Activated B cell treated with CpG ODN at 0.5 μM for 24 hours (primary cell): Measurements from ENCODE around the gene GBX2. TPM values are rescaled to one million over a fixed set of nuclear protein-coding genes. Genes with fewer than 3 reads are reported as not detected.

Experiments used
- ATAC-seq: fragments of 200-7000 bp; cut with Tn5 transposase; one replicate; pipeline ENCODE4 v1.10.0; 2021; ENCODE audit warnings: low read depth, mild to moderate bottlenecking, moderate library complexity
- CTCF ChIA-PET: fragments of 350-600 bp; sonication (Branson Sonifier 250); formaldehyde crosslinking; loops from one replicate; lab custom pipeline; 2021; ENCODE audit warnings: antibody characterized with exemption; lab: Charles Lee
- POLR2A ChIA-PET: fragments of 350-600 bp; sonication (Branson Sonifier 250); formaldehyde crosslinking; loops from one replicate; lab custom pipeline; 2021; ENCODE audit warnings: antibody characterized with exemption; lab: Charles Lee
- DNase-seq: peaks from one replicate; pipeline ENCODE4 v3.0.0; 2022
- H3K27ac Mint-ChIP-seq: one replicate; pipeline ENCODE4 v1.8.0; 2020; ENCODE audit warnings: mixed read lengths
- H3K27me3 Mint-ChIP-seq: one replicate; pipeline ENCODE4 v1.8.0; 2021; ENCODE audit warnings: mixed read lengths
- H3K36me3 Mint-ChIP-seq: one replicate; pipeline ENCODE4 v1.8.0; 2021; ENCODE audit warnings: low read depth, mixed read lengths
- H3K4me1 Mint-ChIP-seq: one replicate; pipeline ENCODE4 v1.8.0; 2021; ENCODE audit warnings: mixed read lengths
- H3K4me3 Mint-ChIP-seq: one replicate; pipeline ENCODE4 v1.8.0; 2020; ENCODE audit warnings: mild to moderate bottlenecking, mixed read lengths
- H3K9me3 Mint-ChIP-seq: one replicate; pipeline ENCODE4 v1.8.0; 2020; ENCODE audit warnings: mixed read lengths
- intact Hi-C: fragments of 100-400 bp; cut with micrococcal nuclease; formaldehyde crosslinking; loops from one replicate; pipeline ENCODE4 v1.15.1; 2024
- total RNA-seq: library from RNA; stranded (reverse); gene quantifications from 2 replicates; pipeline ENCODE4 v1.2.3, GENCODE V29; 2022
- TF ChIP-seq, protein P1 (sequence below): fragments of 200-600 bp; IDR thresholded peaks from one replicate; pipeline ENCODE4 v1.8.0; 2022; ENCODE audit warnings: antibody characterized with exemption, mild to moderate bottlenecking

Gene GBX2
- total RNA-seq, 1 donor from 2014 or later: not detected

DNA sequence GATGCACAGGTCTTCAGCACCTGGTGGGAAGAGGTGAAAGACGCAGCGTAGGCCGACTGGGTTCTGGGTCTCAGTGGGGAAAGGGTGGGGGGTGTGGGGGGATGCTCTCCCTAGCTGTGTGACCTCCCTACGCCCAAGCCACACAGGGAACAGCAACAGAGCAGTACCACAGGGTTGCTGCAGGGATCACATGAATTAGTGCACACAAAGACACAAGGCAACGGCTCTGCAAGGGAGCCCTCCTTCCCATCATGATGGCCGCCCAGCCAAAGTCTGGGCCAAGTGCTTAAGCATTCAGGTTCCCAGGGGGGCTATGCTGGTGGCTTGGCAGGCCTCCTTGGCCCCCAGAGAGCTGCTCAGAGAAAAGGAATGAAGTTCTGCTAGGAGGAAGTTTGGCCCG, 28.2 kb upstream of the GBX2 start:
- no peaks in the 10 kb centered on the region for H3K27me3 Mint-ChIP-seq
- ATAC-seq: no peak
- DNase-seq: no peak
- no peaks in the 10 kb centered on the region for H3K36me3 Mint-ChIP-seq
- no peak overlapping the region for H3K4me3 Mint-ChIP-seq
- intact Hi-C loops: no loop called here
- ChIA-PET CTCF (no interaction called here), POLR2A (no interaction called here)
- H3K4me1 Mint-ChIP-seq: no peaks in the 10 kb centered on the region
- TF ChIP-seq, protein P1, sequence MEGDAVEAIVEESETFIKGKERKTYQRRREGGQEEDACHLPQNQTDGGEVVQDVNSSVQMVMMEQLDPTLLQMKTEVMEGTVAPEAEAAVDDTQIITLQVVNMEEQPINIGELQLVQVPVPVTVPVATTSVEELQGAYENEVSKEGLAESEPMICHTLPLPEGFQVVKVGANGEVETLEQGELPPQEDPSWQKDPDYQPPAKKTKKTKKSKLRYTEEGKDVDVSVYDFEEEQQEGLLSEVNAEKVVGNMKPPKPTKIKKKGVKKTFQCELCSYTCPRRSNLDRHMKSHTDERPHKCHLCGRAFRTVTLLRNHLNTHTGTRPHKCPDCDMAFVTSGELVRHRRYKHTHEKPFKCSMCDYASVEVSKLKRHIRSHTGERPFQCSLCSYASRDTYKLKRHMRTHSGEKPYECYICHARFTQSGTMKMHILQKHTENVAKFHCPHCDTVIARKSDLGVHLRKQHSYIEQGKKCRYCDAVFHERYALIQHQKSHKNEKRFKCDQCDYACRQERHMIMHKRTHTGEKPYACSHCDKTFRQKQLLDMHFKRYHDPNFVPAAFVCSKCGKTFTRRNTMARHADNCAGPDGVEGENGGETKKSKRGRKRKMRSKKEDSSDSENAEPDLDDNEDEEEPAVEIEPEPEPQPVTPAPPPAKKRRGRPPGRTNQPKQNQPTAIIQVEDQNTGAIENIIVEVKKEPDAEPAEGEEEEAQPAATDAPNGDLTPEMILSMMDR: no peak
- no peaks in the 10 kb centered on the region for H3K9me3 Mint-ChIP-seq
- H3K27ac Mint-ChIP-seq: no peak overlapping the region

DNA sequence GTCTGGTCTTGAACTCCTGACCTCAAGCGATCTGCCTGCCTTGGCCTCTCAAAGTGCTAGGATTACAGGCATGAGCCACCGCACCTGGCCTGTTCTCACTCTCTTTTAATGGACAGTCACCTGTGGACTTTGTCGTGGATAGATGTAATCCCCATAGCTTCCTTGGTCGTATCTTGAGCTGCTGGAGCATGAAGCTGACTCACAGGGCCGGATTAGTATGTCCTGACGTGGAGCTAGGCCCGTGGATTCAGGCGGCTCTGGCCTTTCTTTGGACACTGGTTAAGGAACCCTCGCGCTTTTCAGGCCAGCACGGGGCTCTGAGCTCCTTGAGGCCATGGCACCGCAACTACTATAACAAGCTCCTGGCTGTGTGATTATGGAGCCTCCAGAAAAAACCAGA, 27.5 kb upstream of the GBX2 start:
- H3K36me3 Mint-ChIP-seq: no peaks in the 10 kb centered on the region
- POLR2A ChIA-PET: no interaction called here
- DNase-seq (no peak), ATAC-seq (no peak)
- CTCF ChIA-PET: no interaction called here
- intact Hi-C loops: no loop called here
- no peak overlapping the region for H3K4me3 Mint-ChIP-seq
- H3K27me3 Mint-ChIP-seq: no peaks in the 10 kb centered on the region
- H3K27ac Mint-ChIP-seq: no peak overlapping the region
- TF ChIP-seq, protein P1: no peak
- H3K9me3 Mint-ChIP-seq: no peaks in the 10 kb centered on the region
- no peaks in the 10 kb centered on the region for H3K4me1 Mint-ChIP-seq

DNA sequence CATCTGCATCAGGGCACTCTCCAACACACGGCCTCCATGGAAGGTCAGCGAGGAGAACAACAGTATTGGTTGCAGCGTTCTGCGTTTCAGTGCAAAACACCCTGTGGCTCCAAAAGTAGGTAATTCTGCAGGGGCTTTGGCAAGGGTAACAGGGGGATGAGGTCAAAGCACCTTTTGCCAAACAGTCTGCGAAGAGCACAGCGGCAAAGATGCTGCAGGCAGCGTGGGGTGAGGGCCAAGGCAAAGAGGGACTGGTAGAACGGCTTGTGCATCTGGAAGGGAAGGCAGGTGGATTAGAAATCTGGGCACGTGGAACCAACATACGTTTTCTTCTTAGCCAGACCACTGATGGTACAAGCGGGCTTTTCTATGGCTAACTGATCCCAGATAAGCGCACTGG, 26.6 kb upstream of the GBX2 start:
- no peaks in the 10 kb centered on the region for H3K36me3 Mint-ChIP-seq
- no peaks in the 10 kb centered on the region for H3K4me1 Mint-ChIP-seq
- ATAC-seq: no peak
- ChIA-PET CTCF (no interaction called here), POLR2A (no interaction called here)
- no peaks in the 10 kb centered on the region for H3K27me3 Mint-ChIP-seq
- TF ChIP-seq, protein P1: no peak
- H3K27ac Mint-ChIP-seq: no peak overlapping the region
- DNase-seq: no peak
- intact Hi-C loops: no loop called here
- no peaks in the 10 kb centered on the region for H3K9me3 Mint-ChIP-seq
- H3K4me3 Mint-ChIP-seq: no peak overlapping the region

DNA sequence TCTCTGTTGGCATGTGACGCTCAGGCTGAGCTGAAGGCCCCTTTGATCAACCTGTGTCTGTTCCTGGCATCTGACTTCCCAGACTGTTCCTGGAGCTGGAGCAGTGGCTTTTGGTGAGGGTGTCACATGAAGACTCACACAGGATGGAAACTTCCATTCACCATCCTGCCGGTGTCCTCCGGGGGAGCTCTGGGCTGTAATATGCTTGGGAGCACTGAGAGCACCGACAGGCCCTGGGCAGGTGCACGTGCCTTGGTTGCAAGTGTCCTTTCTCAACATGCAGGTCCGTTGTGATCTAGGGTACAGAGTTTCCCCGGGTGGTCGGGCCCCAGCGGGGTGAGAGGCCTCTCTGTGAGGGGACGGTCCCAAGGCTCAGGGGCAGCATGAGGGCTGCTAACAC, 24.8 kb upstream of the GBX2 start:
- H3K27me3 Mint-ChIP-seq: no peaks in the 10 kb centered on the region
- no peaks in the 10 kb centered on the region for H3K4me1 Mint-ChIP-seq
- TF ChIP-seq, protein P1: no peak
- no peak overlapping the region for H3K27ac Mint-ChIP-seq
- intact Hi-C loops: no loop called here
- DNase-seq (no peak), ATAC-seq (no peak)
- H3K36me3 Mint-ChIP-seq: no peaks in the 10 kb centered on the region
- ChIA-PET CTCF (no interaction called here), POLR2A (no interaction called here)
- no peak overlapping the region for H3K4me3 Mint-ChIP-seq
- no peaks in the 10 kb centered on the region for H3K9me3 Mint-ChIP-seq

DNA sequence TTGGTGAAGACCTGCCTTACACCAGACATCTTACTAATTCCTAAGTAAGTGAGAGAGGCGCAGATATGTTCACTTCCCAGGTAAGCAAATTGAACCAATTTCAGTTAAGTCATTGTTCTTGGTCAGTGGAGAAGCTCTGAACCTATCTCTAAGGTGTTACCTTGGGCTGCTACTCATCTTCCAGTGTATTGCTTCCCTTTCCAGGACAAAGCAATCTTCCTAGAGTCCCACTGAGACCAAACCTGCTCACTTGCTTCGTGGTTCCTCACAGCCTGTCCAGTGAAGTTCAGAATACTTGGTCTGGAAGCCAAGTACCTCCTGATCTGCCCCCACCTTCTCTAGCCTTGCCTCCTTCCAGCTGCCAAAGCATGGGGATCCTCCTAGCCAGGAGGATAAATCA, 22.5 kb upstream of the GBX2 start:
- ChIA-PET CTCF (no interaction called here), POLR2A (no interaction called here)
- H3K9me3 Mint-ChIP-seq: no peaks in the 10 kb centered on the region
- H3K36me3 Mint-ChIP-seq: no peaks in the 10 kb centered on the region
- no peak for ATAC-seq
- no peaks in the 10 kb centered on the region for H3K4me1 Mint-ChIP-seq
- TF ChIP-seq, protein P1: no peak
- no peak overlapping the region for H3K4me3 Mint-ChIP-seq
- DNase-seq: no peak
- no peak overlapping the region for H3K27ac Mint-ChIP-seq
- peaks cover 2% of the 10 kb centered on the region for H3K27me3 Mint-ChIP-seq
- intact Hi-C loops: no loop called here
